Breast epithelium (tissue), 4 donors: ENCODE data around the gene PHAF1. TPM values are rescaled to one million over a fixed set of nuclear protein-coding genes. Genes with fewer than 3 reads are reported as not detected.

Experiments
- DNase-seq, 2 donors: peaks; one replicate each; pipeline ENCODE4 v3.0.0-alpha.2; 2019; ENCODE audit warnings: low spot score in 2 of 2
- H3K27ac ChIP-seq, 2 donors: fragments of 200-600 bp; sonication (generic) in 1 of 2; one replicate each; pipeline ENCODE4 v1.5.1; 2016 to 2019; ENCODE audit warnings: mild to moderate bottlenecking in 1 of 2
- H3K27me3 ChIP-seq, 2 donors: fragments of 200-600 bp; sonication (generic) in 1 of 2; one replicate each; pipeline versions ENCODE4 v1.5.1 to v1.6.0; 2017 to 2019; ENCODE audit warnings: control low read depth in 1 of 2, mild to moderate bottlenecking in 1 of 2
- H3K36me3 ChIP-seq: fragments of 200-600 bp; one replicate; pipeline ENCODE4 v1.5.1; 2019
- H3K4me1 ChIP-seq, 2 donors: fragments of 200-600 bp; sonication (generic); one replicate each; pipeline ENCODE4 v1.5.1; 2016 to 2019; ENCODE audit warnings: control low read depth in 1 of 2
- H3K4me3 ChIP-seq, 3 donors: fragments of 200-600 bp; sonication (generic); 1 replicate in 2 of 3; 2 replicates in 1 of 3; pipeline ENCODE4 v1.5.1; 2016 to 2019; ENCODE audit warnings: mild to moderate bottlenecking in 3 of 3, moderate library complexity in 2 of 3
- H3K9me3 ChIP-seq, 2 donors: fragments of 200-600 bp; sonication (generic) in 1 of 2; one replicate each; pipeline ENCODE4 v1.5.1; 2016 to 2019; ENCODE audit warnings: control low read depth in 1 of 2
- POLR2A ChIP-seq: fragments of 450-650 bp; IDR thresholded peaks from one replicate; pipeline ENCODE4 v1.6.1; 2016; ENCODE audit warnings: antibody characterized with exemption, mild to moderate bottlenecking, moderate library complexity
- POLR2AphosphoS5 ChIP-seq, 3 donors: sonication (generic); formaldehyde crosslinking; IDR thresholded peaks; one replicate each; pipeline ENCODE4 v1.6.1; 2017; ENCODE audit warnings: antibody characterized with exemption in 3 of 3
- intact Hi-C: fragments of 100-400 bp; cut with DNase I; formaldehyde crosslinking; loops from one replicate; pipeline ENCODE4 v1.15.1; 2023; ENCODE audit warnings: low total_unique reads
- total RNA-seq, 3 donors: library from RNA; depleted of rRNA; stranded (reverse); fragments of >200 nt; gene quantifications; one replicate each; pipeline ENCODE4 v1.1.0, GENCODE V29; 2016
- TF ChIP-seq, protein P1 (sequence below), 3 donors: fragments of 450-650 bp; IDR thresholded peaks; one replicate each; pipeline ENCODE4 v1.5.1; 2016 to 2017; ENCODE audit warnings: antibody characterized with exemption in 3 of 3, mild to moderate bottlenecking in 3 of 3, moderate library complexity in 3 of 3

PHAF1 gene
- total RNA-seq, 3 donors from 2014 or later = 17.8 to 31.8 (median 27.1) TPM

DNA sequence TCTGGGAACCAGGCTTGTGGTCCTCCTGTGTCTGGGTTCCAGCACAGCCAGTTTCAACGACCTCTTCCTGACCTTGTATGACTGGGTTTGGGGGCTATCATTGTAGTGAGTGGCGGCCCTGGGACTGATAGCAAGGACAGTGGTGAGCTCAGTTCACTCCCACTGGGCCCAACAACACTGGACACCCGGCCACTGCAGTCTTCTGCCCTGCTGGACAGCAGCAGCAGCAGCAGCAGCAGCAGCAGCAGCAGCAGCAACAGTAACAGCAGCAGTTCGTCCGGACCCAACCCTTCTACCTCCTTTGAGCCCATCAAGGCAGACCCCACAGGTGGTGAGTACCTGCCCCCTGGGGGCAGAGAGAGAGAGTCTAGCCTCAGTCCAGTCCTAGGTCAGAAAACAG, 85.9 kb downstream of the PHAF1 start:
- Histone ChIP-seq H3K36me3 (no peaks in the 10 kb centered on the region), H3K27me3 (no peaks in the 10 kb centered on the region), H3K9me3 (no peaks in the 10 kb centered on the region), H3K4me3 (no peak overlapping the region), H3K4me1 (peaks cover 5 to 26% of the 10 kb centered on the region in 2 donors), H3K27ac (no peak overlapping the region)
- TF ChIP-seq, protein P1, sequence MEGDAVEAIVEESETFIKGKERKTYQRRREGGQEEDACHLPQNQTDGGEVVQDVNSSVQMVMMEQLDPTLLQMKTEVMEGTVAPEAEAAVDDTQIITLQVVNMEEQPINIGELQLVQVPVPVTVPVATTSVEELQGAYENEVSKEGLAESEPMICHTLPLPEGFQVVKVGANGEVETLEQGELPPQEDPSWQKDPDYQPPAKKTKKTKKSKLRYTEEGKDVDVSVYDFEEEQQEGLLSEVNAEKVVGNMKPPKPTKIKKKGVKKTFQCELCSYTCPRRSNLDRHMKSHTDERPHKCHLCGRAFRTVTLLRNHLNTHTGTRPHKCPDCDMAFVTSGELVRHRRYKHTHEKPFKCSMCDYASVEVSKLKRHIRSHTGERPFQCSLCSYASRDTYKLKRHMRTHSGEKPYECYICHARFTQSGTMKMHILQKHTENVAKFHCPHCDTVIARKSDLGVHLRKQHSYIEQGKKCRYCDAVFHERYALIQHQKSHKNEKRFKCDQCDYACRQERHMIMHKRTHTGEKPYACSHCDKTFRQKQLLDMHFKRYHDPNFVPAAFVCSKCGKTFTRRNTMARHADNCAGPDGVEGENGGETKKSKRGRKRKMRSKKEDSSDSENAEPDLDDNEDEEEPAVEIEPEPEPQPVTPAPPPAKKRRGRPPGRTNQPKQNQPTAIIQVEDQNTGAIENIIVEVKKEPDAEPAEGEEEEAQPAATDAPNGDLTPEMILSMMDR (IDR thresholded peaks at IDR 0.05) = no peak
- TF ChIP-seq POLR2A = no peak
- no peak for TF ChIP-seq POLR2AphosphoS5 (IDR thresholded peaks at IDR 0.05)
- no peak for DNase-seq
- intact Hi-C loops = no loop called here

- intact Hi-C loops = no loop called here
- no peaks in the 10 kb centered on the region for H3K9me3 ChIP-seq
- TF ChIP-seq POLR2A (no peak), POLR2AphosphoS5 (IDR thresholded peaks at IDR 0.05) (no peak)
- TF ChIP-seq, protein P1 (IDR thresholded peaks at IDR 0.05) = no peak
- H3K36me3 ChIP-seq = no peaks in the 10 kb centered on the region
- H3K27ac ChIP-seq = no peak overlapping the region
- no peaks in the 10 kb centered on the region for H3K27me3 ChIP-seq
- no peak for DNase-seq
- H3K4me1 ChIP-seq = peaks cover 5 to 26% of the 10 kb centered on the region in 2 donors
- H3K4me3 ChIP-seq = no peak overlapping the region
Measured at GRCh38 chr16:67196881-67197280, 87.1 kb downstream of the PHAF1 start.

DNA sequence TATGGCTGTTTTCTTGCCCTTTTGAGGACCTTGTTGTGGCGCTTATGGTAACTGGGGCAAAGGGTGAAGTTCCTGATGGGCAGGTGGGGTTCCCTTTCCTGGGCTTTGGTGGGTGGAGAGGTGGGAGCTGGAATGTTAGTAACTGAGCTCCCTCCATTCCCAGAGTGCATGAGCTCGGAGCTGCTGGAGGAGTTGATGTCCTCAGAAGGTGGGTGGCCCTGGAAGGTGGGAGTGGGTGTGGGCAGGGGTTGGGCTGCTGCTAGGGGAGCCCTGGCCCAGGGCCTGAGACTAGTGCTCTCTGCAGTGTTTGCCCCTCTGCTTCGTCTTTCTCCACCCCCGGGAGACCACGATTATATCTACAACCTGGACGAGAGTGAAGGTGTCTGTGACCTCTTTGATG, 88.0 kb downstream of the PHAF1 start:
- Histone ChIP-seq H3K4me3 (no peak overlapping the region), H3K27me3 (no peaks in the 10 kb centered on the region), H3K4me1 (peaks cover 3 to 24% of the 10 kb centered on the region in 2 donors), H3K9me3 (no peaks in the 10 kb centered on the region), H3K27ac (peak overlapping the region in 1 of 2 donors; percentile 36), H3K36me3 (no peaks in the 10 kb centered on the region)
- DNase-seq = no peak
- intact Hi-C loops = no loop called here
- TF ChIP-seq POLR2AphosphoS5 (IDR thresholded peaks at IDR 0.05) = no peak

Other genes with a start within 250 kb of the PHAF1 start
- gene PDP2, start 229.4 kb upstream of the PHAF1 start, total RNA-seq = 10 to 100 TPM in 1 of 3 donors, 1 to 10 TPM in 2; 8.8 to 18.6 (median 9.4) TPM
- not detected for gene CDH16, start 191.1 kb upstream of the PHAF1 start, total RNA-seq
- gene RRAD, start 184.4 kb upstream of the PHAF1 start, total RNA-seq = 10 to 100 TPM in 1 of 3 donors, 1 to 10 TPM in 2; 7.7 to 11.1 (median 8.0) TPM
- gene CIAO2B, start 175.5 kb upstream of the PHAF1 start, total RNA-seq = 10 to 100 TPM; 45.7 to 77.3 (median 65.4) TPM
- 10 to 100 TPM; 25.9 to 33.1 (median 31.9) TPM for gene CES2, start 174.4 kb upstream of the PHAF1 start, total RNA-seq
- gene CES3, start 148.7 kb upstream of the PHAF1 start, total RNA-seq = 1 to 10 TPM in 2 of 3 donors, under 1 TPM in 1; 0.29 to 5.9 (median 2.1) TPM
- 10 to 100 TPM in 2 of 3 donors, 1 to 10 TPM in 1; 9.0 to 19.6 (median 11.1) TPM for gene CES4A, start 121.4 kb upstream of the PHAF1 start, total RNA-seq
- gene CBFB, start 80.8 kb upstream of the PHAF1 start, total RNA-seq = 10 to 100 TPM; 48.5 to 69.1 (median 52.3) TPM
- gene B3GNT9, start 41.1 kb downstream of the PHAF1 start, total RNA-seq = 10 to 100 TPM in 2 of 3 donors, 1 to 10 TPM in 1; 7.8 to 13.3 (median 11.1) TPM
- gene TRADD, start 50.0 kb downstream of the PHAF1 start, total RNA-seq = 10 to 100 TPM; 35.1 to 42.6 (median 36.4) TPM
- 10 to 100 TPM; 19.5 to 60.0 (median 40.1) TPM for gene FBXL8, start 50.0 kb downstream of the PHAF1 start, total RNA-seq
- gene HSF4, start 54.8 kb downstream of the PHAF1 start, total RNA-seq = 100 to 1,000 TPM in 1 of 3 donors, 10 to 100 TPM in 2; 46.9 to 113 (median 62.5) TPM
- 10 to 100 TPM; 39.7 to 87.7 (median 45.9) TPM for gene NOL3, start 60.6 kb downstream of the PHAF1 start, total RNA-seq
- gene MATCAP1, start 74.0 kb downstream of the PHAF1 start, total RNA-seq = 10 to 100 TPM; 10.9 to 13.4 (median 11.6) TPM
- 1 to 10 TPM; 1.1 to 3.6 (median 2.2) TPM for gene EXOC3L1, start 80.2 kb downstream of the PHAF1 start, total RNA-seq
- gene E2F4, start 82.2 kb downstream of the PHAF1 start, total RNA-seq = 10 to 100 TPM; 74.1 to 86.9 (median 76.1) TPM
- 10 to 100 TPM in 2 of 3 donors, 1 to 10 TPM in 1; 1.1 to 35.0 (median 19.7) TPM for gene ELMO3, start 89.2 kb downstream of the PHAF1 start, total RNA-seq
- 10 to 100 TPM; 35.2 to 46.2 (median 44.2) TPM for gene TMEM208, start 117.2 kb downstream of the PHAF1 start, total RNA-seq
- gene FHOD1, start 137.5 kb downstream of the PHAF1 start, total RNA-seq = 10 to 100 TPM; 19.3 to 25.9 (median 22.6) TPM
- 1 to 10 TPM in 2 of 3 donors, under 1 TPM in 1; 0.96 to 2.3 (median 1.3) TPM for gene SLC9A5, start 139.0 kb downstream of the PHAF1 start, total RNA-seq
- 10 to 100 TPM; 15.0 to 26.2 (median 19.8) TPM for gene PLEKHG4, start 169.6 kb downstream of the PHAF1 start, total RNA-seq
- gene KCTD19, start 216.8 kb downstream of the PHAF1 start, total RNA-seq = 1 to 10 TPM in 1 of 3 donors, not detected in 2; 1.0 TPM
- 1 to 10 TPM in 1 of 3 donors, under 1 TPM in 2; 0.16 to 3.3 (median 0.59) TPM for gene LRRC36, start 216.9 kb downstream of the PHAF1 start, total RNA-seq